Prostate gland (tissue), 2 donors: ENCODE results near the gene IGHMBP2.

Source experiments
- POLR2A ChIP-seq: fragments of 450-650 bp; IDR thresholded peaks from one replicate; pipeline ENCODE4 v1.6.1; 2016; ENCODE audit warnings: antibody characterized with exemption, mild to moderate bottlenecking
- TF ChIP-seq, protein P1 (sequence below), 4 experiments: fragments of 200-600 bp in 2 of 4; fragments of 450-650 bp in 2 of 4; sonication (generic) in 2 of 4; IDR thresholded peaks; 1 replicate in 3 of 4; 2 replicates in 1 of 4; pipeline ENCODE4 v1.5.1; 2016 to 2019; ENCODE audit warnings: antibody characterized with exemption in 4 of 4, mild to moderate bottlenecking in 2 of 4, moderate library complexity in 2 of 4

DNA sequence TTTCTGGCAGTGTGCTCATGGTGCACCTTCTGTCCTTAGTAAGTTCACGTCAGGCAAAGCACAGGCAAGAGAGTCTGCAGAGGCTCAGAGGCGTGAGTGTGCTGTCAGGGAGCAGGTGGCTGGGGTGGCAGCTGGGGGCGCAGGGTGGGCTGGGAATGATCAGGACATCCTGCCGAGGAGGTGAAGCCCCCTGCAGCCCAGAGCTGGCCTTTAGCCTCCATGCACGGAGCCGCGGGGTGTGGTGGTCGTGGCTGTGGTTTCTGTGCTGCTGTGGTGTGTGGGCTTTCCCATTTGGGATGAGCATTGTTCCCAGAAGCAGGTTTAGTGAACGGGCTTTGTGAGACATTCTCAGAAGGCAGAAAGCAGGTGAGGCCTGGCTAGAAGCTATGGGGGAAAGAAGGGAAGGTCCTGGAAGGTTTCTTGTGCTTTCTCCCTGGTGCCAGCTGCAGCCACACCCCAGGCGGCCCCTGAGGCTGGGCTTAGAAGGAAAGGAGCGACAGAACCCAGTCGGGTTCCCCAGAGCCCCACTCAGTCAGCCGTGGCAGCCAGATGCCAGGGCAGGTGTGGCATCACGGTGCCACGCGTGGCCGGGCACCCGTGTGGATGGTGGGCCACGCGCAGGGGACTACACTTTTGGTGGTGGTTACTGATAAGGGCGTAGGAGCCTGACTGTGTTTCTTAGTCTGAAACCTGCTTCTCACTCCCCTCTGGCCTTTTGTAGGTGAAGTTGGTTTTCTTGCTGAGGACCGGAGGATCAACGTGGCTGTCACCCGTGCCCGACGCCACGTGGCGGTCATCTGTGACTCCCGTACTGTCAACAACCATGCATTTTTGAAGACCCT, 32.0 kb downstream of the IGHMBP2 start:
- TF ChIP-seq POLR2A = no peak
- TF ChIP-seq, protein P1, sequence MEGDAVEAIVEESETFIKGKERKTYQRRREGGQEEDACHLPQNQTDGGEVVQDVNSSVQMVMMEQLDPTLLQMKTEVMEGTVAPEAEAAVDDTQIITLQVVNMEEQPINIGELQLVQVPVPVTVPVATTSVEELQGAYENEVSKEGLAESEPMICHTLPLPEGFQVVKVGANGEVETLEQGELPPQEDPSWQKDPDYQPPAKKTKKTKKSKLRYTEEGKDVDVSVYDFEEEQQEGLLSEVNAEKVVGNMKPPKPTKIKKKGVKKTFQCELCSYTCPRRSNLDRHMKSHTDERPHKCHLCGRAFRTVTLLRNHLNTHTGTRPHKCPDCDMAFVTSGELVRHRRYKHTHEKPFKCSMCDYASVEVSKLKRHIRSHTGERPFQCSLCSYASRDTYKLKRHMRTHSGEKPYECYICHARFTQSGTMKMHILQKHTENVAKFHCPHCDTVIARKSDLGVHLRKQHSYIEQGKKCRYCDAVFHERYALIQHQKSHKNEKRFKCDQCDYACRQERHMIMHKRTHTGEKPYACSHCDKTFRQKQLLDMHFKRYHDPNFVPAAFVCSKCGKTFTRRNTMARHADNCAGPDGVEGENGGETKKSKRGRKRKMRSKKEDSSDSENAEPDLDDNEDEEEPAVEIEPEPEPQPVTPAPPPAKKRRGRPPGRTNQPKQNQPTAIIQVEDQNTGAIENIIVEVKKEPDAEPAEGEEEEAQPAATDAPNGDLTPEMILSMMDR (IDR thresholded peaks at IDR 0.05) = no peak
